ENCODE results near the gene NUP93.
"Not testable (repeated sequence)": the region's sequence is repeated elsewhere in the genome, so short reads cannot be mapped to it uniquely, and the experiment has no call there.

NUP93 gene

DNA sequence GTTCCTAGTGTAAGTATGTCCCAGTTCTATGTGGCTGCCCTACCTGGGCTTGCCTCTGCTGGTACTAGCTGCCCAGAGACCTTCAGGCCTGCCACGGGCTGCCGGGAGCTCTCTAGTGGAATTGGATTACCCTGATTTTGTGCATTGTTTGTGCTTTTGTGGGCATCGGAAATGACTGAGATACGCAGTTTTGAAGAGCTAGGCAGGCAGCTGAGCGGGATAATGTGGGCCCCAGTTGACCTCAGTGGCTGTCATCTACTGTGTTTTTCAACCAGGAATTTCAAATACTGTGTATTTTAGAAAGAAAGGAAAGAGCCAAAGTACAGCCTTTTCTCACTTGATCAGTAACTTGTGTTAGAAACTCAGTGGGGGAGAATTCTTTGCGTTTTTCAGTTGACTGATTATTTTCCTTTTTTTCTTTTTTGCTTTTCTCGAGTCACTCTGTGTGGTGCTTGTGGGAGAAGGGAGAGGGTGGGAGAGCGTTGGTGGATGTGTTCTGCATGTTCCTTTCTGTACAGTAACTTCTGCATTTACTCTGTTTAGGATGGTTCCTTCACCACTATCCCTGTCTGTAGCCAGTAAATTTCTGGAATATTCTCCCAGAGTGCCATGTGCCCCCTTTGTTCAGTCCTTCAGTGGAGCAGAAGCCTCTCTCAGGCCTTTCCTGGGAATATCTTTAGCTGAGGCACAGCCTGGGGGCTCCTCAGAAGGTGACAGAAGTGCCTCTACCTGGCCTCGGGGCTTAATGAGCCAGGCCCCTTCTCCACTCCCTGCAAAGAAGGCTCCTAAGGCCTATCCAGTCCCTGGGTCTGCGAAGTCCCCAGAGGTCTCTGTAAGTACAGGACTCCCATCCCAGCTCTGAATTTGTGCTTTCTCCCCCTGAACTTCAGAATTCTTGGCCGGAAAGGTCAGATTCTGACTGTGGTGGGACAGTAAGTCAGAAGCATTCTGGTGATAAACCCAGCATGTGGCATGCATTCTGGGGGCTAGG lies 120.1 kb downstream of the NUP93 start:
- no peak for DNase-seq (ENCODE audit: low read depth in 2 of 2)

DNA sequence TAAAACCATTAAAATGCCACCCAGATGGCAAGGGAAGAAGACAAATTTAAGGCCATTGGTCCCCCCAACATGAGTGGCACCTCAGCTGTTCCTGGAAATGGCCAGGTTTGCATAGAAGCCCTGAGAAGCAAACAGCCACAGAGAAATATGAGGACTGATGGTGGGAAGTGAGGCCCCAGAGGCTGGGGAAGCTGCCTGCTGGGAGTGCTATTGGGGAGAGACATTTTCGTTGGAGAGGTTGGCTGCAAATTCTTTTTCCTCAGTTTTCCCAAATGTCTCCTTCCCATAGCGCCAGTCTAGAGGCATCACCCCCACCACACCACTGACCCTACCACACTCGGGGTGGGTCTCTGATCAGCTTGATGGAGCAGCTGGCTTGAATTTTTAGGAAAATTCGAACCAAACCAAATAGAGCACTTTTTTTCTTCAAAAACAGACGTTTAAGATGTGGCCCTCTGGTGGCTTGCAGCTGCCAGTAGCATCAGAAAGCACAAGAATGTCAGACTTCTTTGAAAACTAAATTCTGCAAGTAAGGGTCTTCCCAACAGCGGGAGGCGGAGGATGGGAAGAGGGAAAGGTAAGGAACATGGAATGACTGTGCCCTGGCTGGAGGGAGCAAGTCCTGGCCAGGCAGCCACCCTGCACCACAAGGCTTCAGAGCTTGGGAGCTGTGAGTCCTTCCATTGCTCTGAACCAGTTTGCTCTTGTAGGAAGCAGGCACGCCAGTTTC lies 121.9 kb downstream of the NUP93 start:
- no peak for DNase-seq (ENCODE audit: low read depth in 2 of 2)

DNA sequence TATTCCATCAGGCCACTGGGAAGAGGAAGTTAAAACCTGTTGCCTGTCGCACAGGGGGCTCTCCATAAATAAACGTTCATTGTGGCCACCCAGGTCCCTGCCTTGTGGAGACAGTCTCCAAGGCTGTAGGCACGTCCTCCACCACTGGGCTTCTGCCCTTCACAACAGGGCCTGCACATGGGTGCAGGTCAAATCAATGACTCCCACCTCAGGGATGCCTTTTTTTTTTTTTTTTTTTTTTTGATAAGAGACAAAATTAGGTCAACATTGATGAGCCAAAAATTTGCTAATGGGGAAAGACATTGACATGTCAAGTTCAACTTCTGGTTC lies 122.4 kb downstream of the NUP93 start:
- DNase-seq (ENCODE audit: low read depth in 2 of 2) = no peak

DNA sequence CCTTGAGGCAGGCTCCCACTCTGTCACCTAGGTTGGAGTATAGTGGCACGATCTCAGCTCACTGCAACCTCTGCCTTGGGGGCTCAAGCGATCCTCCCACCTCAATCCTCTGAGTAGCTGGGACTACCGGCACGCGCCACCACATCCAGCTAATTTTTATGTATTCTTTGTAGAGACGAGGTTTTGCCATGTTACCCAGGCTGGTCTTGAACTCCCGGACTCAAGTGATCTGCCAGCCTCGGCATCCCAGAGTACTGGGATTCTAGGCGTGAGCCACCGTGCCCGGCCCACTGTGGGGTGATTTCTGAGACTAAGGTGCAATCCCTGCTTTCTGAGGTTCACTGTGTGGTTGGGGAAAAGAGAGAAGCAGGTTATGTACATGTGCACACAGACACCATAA lies 123.0 kb downstream of the NUP93 start:
- no peak for DNase-seq (ENCODE audit: low read depth in 2 of 2)

DNA sequence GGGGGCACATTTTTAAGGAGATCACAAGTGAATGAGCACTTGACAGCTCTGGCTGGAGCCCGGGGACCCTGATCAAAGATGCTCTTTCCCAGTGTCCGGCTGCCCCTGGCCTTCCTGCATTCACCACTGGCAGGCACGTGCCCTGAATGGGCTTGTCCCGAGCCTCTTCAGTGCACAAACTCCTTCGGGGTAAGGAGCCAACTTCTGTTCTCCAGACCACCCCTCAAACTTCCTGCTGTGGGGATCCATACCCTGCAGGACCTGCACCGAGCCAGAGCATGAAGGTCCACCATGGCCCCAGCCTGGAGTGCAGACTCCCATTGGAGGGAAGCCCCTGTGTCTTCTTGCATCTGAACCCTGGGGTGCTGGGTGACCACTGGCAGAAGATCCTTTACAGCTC lies 125.3 kb downstream of the NUP93 start:
- no peak for DNase-seq (ENCODE audit: low read depth in 2 of 2)

DNA sequence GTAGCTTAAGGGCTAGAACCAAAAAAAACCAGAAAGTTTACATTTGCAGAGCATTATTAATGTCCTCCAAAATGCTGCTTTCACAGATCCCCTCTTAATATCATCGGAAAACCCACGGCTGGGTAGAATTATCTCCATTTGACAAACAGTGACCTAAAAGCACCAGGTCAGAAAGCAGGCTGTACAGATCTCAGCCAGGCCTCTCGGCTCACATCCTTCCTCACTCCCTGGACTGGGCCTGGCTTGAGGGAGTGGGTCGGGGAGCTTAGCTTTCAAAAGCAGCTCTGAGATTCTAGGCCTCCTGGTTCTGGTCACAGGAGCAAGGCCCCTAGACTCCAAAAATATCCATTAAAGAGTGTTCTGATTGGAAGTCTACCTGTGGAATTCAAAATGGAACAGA lies 126.0 kb downstream of the NUP93 start:
- no peak for DNase-seq (ENCODE audit: low read depth in 2 of 2)

DNA sequence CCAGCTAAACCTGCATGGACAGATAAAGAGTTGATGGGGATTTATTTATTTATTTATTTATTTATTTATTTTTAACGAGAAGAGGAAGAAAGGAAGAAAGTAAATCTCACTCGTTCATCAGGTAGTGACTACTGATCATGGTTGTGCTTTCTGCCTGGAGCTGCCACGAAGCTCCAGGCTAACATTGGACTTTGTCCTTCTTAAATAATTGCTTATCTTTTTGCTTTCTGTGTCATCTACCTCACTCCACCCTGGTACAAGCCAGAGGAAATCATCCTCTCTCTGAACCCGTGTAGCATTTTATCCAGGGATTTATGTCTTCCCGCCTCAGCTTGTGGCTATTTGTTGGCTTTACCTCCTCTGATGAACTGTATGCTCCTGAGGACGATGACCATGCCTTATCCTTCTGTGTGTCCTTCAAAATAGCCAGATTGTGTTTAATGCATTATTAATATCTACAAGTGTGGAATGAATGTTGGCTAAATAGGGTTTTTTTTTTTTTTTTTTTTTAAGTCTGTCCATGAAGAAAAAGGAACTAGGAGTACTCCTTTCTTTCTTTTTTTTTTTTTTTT lies 127.0 kb downstream of the NUP93 start:
- DNase-seq (ENCODE audit: low read depth in 2 of 2) = no peak

DNA sequence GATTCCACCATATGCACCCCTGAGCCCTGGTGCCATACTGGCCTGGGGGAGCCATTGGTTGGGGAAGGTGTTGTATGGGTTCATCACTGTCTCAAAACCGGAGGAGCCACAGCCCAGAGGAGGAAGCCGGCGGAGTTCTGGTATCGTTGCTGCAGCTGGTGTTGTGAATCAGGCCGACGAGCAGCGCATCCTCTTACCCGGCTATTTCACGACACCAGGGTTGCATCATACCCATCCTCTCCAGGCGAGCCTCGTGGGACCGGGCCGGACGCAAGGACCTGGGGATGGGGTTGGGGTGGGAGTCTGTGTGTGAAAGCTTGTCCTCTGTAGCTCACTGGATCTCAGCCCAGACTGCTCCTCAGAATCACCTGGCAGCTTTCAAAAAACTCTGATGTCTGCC lies 128.4 kb downstream of the NUP93 start:
- DNase-seq (ENCODE audit: low read depth in 2 of 2) = no peak

DNA sequence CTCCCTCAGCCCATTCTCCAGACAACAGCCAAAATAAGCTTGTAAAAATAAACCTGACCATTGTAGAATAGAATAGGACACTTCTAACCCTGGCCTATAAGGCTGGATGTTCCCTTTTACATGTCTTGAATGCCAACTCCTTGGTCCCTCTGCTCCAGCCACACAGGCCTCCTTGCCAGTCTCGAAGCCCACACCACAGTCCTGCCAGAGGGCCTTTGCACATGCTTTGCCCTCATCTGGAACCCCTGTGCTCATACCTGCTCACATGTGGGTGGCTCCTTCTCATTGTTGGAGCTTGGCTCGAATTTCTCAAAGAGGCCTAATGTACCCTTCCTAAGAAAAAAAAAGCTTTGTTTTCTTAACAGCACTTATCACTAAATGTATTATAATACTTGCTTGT lies 129.7 kb downstream of the NUP93 start:
- no peak for DNase-seq (ENCODE audit: low read depth in 2 of 2)

DNA sequence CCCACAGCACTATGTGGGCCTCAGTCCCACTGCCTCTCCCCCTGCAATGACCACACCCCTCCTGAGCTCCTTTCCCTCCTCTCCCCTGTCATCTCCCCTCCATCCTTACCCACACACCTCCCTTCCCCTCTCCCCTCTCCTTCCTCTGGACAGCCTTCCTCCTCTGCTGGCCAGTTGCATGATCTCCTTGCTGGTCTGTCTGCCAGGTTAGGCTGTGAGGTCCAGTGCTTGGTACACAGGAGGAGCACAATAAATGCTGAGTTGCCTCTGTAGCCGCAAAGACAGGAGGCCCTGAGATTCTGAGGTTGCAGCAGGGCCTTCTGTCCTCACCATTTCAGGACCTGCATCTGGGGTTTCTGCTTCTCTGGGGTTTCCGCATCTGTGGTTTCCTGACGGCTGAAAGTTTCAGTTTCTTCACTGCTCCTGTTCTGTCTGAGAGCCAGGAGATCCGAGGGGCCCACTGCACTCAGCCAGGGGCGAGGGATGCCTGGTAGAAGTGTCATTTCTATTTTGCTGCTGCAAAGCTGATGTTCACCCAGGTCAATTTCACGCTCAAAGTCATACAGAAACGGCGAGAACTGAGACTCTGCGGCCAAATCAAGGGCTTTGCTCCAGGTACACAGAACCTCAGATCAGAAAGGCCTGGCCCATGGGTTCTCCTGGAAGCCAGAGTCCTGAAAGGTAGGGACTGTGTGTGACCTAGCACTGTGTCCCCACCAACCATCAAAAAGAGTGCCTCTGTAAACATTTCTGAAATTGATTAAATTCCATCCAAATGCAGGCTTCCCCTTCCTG lies 130.5 kb downstream of the NUP93 start:
- DNase-seq (ENCODE audit: low read depth in 2 of 2) = peak; percentile 6 to 63

DNA sequence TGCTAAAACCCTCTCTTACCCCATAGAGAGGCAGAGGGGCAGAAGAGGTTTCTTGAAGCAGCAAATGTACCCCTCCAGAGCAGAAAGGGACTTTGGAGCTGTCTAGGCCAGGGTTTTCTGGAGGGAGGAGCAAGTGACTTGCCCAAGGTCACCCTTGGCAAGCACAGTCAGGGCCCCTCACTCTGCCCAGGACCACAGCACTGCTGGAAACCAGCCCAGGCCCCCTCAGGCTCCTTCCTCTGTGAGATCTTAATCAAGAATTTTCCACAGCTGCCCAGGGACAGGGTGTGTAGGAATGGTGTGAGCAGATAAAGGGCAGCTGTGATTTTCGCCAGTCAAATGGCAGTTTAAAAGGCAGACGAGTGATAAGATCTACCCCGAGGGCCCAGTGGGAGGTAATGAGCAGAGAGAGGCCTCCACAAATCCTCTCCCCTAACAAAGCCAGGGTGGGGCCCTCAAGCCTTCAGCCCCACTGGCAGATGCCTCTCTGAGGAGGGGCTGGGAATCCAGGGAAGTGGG lies 131.2 kb downstream of the NUP93 start:
- DNase-seq (ENCODE audit: low read depth in 2 of 2) = no peak

DNA sequence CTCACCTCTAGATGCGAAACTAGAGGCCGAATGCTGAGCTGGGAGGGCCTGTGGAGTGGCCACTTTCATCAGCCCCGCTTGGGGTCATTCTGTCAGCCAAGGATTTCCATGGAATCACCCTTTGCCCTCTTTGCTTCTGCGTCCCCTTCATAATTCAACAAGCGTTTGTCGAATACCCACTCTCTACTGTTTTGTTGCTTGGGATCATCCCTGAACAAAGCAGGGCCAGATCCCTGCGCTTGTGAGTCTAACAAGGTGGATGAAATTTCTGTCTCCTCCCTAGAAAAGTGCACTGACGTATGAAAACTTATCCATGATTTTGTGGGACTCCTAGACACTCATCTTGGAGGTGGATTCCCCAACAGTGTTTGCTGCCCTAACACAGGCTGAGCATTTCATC lies 131.8 kb downstream of the NUP93 start:
- DNase-seq (ENCODE audit: low read depth in 2 of 2) = no peak

DNA sequence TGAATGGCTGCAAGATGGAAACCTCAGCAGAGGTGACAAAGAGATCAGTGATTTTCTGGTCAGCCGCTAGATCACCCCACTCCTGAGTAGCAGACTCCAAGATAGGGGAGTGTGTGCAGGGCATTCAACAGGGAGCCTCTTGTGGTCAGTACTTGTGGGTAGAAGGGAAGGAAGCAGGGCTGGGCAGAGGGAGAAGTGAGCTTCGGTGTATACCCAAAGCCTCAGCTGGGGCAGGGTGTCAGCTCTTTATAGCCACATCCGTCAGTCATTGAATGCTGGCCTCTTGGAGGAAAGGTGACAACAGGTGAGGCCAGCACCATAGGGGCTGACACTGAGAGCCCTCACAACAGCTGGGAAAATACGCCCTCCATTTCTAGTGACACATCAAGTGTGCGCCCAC lies 132.8 kb downstream of the NUP93 start:
- DNase-seq (ENCODE audit: low read depth in 2 of 2) = no peak

DNA sequence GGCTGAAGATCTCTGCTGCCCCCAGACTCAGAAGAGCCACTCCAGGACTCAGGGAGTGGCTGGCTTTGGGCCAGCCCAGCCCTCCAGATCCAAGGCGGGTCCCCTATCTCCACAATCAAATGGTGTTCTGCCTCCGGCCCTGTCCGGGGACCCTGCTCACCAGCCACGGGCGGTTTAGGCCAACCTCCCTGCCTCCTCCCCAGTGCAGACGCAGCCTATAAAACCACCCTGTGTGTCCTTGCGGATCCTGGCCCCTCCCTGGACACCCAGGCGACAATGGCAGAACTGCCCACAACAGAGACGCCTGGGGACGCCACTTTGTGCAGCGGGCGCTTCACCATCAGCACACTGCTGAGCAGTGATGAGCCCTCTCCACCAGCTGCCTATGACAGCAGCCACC lies 135.0 kb downstream of the NUP93 start, which contains the start of gene SLC12A3:
Gene SLC12A3 (plus strand): TSS at position 248 of the 400 bp plus-strand sequence. CDS start 29 bp downstream, at position 277.
- no peak for DNase-seq (ENCODE audit: low read depth in 2 of 2)

DNA sequence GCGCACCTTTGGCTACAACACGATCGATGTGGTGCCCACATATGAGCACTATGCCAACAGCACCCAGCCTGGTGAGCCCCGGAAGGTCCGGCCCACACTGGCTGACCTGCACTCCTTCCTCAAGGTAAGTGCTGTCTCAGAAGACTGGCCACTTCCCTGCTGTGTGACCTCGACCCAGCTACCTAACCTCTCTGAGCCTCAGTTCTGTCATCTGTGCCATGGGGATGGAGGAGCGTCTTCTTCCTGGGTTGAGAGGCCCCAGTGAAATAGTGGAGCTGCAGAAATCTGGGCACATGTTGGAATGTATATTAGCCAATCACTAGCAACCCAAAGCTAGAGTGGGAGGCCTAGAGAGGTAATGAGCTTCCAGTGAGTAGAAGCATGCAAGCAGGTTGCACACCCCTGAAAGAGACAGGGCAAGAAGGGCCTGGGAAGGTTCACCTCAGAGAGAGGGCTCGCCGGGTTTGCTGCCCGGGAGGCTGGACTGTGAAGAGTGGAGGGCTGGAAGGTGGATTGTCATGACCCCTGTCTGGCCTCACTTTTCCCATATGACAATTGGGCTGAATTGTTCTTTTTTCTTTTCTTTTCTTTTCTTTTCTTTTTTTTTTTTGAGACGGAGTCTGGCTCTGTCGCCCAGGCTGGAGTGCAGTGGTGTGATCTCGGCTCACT lies 135.6 kb downstream of the NUP93 start:
- DNase-seq (ENCODE audit: low read depth in 2 of 2) = no peak

DNA sequence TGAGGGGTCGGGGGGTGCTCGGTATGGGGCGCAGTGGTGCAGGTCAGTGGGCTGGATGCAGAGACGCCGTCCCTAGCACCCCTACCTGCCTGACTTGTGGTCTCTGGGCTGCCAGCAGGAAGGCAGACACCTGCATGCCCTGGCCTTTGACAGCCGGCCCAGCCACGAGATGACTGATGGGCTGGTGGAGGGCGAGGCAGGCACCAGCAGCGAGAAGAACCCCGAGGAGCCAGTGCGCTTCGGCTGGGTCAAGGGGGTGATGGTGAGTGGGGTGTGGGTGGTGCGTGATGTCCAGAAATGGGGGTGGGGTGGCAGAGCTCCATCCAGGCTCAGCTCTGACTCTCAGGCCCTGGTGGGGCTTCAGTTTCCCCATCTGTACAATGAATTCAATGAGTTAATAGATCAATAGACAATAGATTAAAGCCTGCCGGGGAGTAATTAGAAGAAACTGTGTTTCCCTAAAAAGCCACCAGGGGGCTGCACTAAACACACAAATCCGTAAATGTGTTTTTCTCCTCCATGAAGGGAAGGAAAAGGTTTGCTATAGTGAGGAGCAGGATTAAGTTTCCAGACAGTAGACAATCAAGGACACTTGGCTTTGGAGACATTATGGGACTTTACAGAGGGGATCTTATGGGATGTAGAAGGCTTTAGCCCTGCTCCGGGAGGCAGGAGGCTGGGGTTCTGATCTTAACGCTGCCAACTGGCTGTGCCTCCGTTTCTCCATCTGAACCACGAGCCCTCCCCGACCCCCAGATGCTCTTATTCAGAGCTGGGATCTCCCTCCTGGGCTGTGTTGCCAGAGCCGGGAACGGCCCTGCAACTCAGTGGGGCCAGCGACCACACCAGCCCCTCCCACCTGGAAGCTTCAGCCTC lies 137.3 kb downstream of the NUP93 start:
- peak; percentile 22 to 41 for DNase-seq (ENCODE audit: low read depth in 2 of 2)

DNA sequence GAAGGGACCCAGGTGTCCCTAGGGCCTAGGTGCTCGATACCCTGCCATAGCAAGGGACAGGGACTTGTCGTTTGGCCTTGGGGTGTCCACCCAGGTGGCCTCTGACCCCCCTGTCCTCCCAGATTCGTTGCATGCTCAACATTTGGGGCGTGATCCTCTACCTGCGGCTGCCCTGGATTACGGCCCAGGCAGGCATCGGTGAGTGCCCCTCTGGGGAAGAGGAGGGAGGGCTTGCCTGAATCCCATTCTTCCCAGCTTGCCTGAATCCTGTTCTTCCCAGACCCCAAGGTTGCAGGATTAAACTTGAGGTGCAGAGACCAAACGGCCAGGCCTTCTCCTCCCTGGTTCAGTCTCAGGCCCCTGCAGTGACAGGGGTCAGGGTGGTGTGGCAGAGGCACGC lies 138.2 kb downstream of the NUP93 start:
- no peak for DNase-seq (ENCODE audit: low read depth in 2 of 2)

DNA sequence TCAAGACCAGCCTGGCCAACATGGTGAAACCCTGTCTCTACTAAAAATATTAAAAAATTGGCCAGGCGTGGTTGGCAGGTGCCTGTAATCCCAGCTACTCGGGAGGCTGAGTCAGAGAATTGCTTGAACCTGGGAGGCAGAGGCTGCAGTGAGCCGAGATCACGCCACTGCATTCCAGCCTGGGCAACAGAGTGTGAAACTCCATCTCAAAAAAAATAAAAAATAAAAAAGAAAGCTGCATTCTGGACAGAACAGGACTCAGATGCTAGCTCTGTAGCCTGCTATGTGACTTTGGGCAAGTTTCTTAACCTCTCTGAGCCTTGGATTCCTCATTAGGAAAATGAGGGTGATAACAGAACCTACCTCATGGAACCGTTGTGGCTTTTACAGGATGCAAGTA lies 138.8 kb downstream of the NUP93 start:
- DNase-seq (ENCODE audit: low read depth in 2 of 2) = not testable (repeated sequence)

DNA sequence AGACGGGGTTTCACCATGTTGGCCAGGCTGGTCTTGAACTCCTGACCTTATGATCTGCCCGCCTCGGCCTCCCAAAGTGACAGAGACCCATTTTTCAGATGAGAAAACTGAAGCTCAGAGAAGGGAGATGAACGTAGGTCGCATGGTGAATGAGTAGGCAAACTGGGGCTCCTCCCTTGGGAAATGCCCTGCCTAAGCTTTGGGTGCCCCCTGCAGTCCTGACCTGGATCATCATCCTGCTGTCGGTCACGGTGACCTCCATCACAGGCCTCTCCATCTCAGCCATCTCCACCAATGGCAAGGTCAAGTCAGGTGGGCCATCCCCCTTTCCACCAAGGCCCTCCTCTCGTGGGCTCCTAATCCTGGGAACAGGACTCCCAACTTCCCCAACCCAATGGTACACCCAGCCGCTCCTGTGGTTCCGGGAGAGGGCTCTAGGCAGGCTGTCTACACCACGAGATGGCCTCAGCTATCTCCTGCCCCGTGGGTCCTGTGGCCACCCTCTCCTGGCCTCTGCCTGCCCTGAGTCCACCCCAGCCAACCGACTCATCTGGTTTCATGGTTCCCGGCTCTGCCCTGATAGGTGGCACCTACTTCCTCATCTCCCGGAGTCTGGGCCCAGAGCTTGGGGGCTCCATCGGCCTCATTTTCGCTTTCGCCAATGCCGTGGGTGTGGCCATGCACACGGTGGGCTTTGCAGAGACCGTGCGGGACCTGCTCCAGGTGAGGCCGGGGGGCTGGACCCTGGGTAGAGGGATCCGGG lies 139.8 kb downstream of the NUP93 start:
- DNase-seq (ENCODE audit: low read depth in 2 of 2) = peak; percentile 13 to 48

Measured in stimulated activated CD4-positive, alpha-beta T cell treated with anti-CD3 and anti-CD28 coated beads, Interleukin-4, amount 100 ng/mL, for 48 hours (primary cell).